ENCODE measurements around the gene ZNF784.

GRCh38 chr19:55649268-55650125, 25.1 kb upstream of the ZNF784 start:
- TF ChIP-seq CTCF (IDR thresholded peaks at IDR 0.05; ENCODE audit: borderline replicate concordance, extremely low read depth, low read length, poor library complexity, severe bottlenecking) (no peak), EZH2 (IDR thresholded peaks at IDR 0.05; ENCODE audit: borderline replicate concordance, low read depth, low read length, severe bottlenecking) (no peak)
